ENCODE measurements around the gene MDN1.
"Not testable (repeated sequence)": the region's sequence is repeated elsewhere in the genome, so short reads cannot be mapped to it uniquely, and the experiment has no call there.

Gene MDN1

GRCh38 chr6:89768324-89768723 is 51.3 kb downstream of the MDN1 start:
- no peak for DNase-seq

GRCh38 chr6:89763550-89763949 is 56.0 kb downstream of the MDN1 start:
- DNase-seq = no peak

GRCh38 chr6:89758830-89759229 is 60.8 kb downstream of the MDN1 start:
- DNase-seq = no peak

GRCh38 chr6:89750338-89750737 is 69.3 kb downstream of the MDN1 start:
- DNase-seq = no peak

GRCh38 chr6:89749918-89750317 is 69.7 kb downstream of the MDN1 start:
- no peak for DNase-seq

- no peak for DNase-seq
Observed at GRCh38 chr6:89745716-89746115, 73.9 kb downstream of the MDN1 start.

- DNase-seq = no peak
Observed at GRCh38 chr6:89745096-89745495, 74.5 kb downstream of the MDN1 start.

- DNase-seq = no peak
Observed at GRCh38 chr6:89736893-89737292, 82.7 kb downstream of the MDN1 start.

GRCh38 chr6:89734526-89734925 is 85.1 kb downstream of the MDN1 start:
- DNase-seq = no peak

- DNase-seq = no peak
Observed at GRCh38 chr6:89731924-89732567, 87.5 kb downstream of the MDN1 start.

- not testable (repeated sequence) for DNase-seq
Observed at GRCh38 chr6:89731262-89731661, 88.3 kb downstream of the MDN1 start.

GRCh38 chr6:89729818-89730217 is 89.8 kb downstream of the MDN1 start:
- no peak for DNase-seq

GRCh38 chr6:89727501-89727900 is 92.1 kb downstream of the MDN1 start:
- no peak for DNase-seq

- no peak for DNase-seq
Observed at GRCh38 chr6:89724981-89725380, 94.6 kb downstream of the MDN1 start.

- DNase-seq = no peak
Observed at GRCh38 chr6:89723046-89723445, 96.5 kb downstream of the MDN1 start.

- no peak for DNase-seq
Observed at GRCh38 chr6:89716532-89716931, 103.1 kb downstream of the MDN1 start.

GRCh38 chr6:89711801-89712200 is 107.8 kb downstream of the MDN1 start:
- DNase-seq = no peak

- no peak for DNase-seq
Observed at GRCh38 chr6:89708316-89708715, 111.3 kb downstream of the MDN1 start.

GRCh38 chr6:89707766-89708165 is 111.8 kb downstream of the MDN1 start:
- DNase-seq = no peak

GRCh38 chr6:89706121-89706520 is 113.5 kb downstream of the MDN1 start:
- no peak for DNase-seq

- DNase-seq = no peak
Observed at GRCh38 chr6:89703292-89703691, 116.3 kb downstream of the MDN1 start.

GRCh38 chr6:89702349-89702748 is 117.2 kb downstream of the MDN1 start:
- DNase-seq = no peak

GRCh38 chr6:89695667-89696066 is 123.9 kb downstream of the MDN1 start:
- DNase-seq = no peak

- DNase-seq = no peak
Observed at GRCh38 chr6:89694428-89694827, 125.2 kb downstream of the MDN1 start.

- DNase-seq = no peak
Observed at GRCh38 chr6:89693207-89693606, 126.4 kb downstream of the MDN1 start.

GRCh38 chr6:89692256-89692655 is 127.3 kb downstream of the MDN1 start:
- DNase-seq = no peak
